Gastroesophageal sphincter (tissue), 3 donors: Measurements from ENCODE around the gene SV2B.

ENCODE experiments used
- POLR2A ChIP-seq, 2 donors: fragments of 450-650 bp; IDR thresholded peaks; one replicate each; pipeline ENCODE4 v1.6.1; 2017; ENCODE audit warnings: antibody characterized with exemption in 2 of 2, mild to moderate bottlenecking in 2 of 2, moderate library complexity in 1 of 2
- POLR2AphosphoS5 ChIP-seq: sonication (generic); formaldehyde crosslinking; IDR thresholded peaks from one replicate; pipeline ENCODE4 v1.6.1; 2017; ENCODE audit warnings: antibody characterized with exemption
- TF ChIP-seq, protein P1 (sequence below), 4 experiments: fragments of 200-600 bp in 2 of 4; fragments of 450-650 bp in 2 of 4; sonication (generic) in 1 of 4; IDR thresholded peaks; one replicate each; pipeline ENCODE4 v1.5.1; 2017 to 2019; ENCODE audit warnings: antibody characterized with exemption in 4 of 4, mild to moderate bottlenecking in 2 of 4, moderate library complexity in 2 of 4

DNA sequence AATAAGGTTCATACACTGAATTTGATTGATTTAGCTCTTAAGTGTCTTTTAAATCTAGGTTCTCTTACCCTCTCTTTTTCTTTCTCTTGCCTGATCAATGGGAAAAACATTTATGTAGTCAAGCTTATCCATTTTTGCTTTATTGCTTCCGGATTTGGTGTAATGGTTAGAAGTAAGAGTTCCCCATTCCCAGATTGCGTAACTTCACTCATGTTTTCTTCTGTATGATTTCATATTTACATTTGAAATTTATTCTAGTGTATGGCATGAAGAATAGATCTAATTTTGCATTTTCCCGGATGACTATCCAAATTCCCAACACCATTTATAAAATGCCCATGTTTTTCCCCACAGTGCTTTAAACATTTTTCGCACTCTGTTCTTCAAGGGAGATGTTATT lies 27.9 kb upstream of the SV2B start:
- TF ChIP-seq POLR2AphosphoS5 (no peak), POLR2A (IDR thresholded peaks at IDR 0.05) (no peak)
- TF ChIP-seq, protein P1, sequence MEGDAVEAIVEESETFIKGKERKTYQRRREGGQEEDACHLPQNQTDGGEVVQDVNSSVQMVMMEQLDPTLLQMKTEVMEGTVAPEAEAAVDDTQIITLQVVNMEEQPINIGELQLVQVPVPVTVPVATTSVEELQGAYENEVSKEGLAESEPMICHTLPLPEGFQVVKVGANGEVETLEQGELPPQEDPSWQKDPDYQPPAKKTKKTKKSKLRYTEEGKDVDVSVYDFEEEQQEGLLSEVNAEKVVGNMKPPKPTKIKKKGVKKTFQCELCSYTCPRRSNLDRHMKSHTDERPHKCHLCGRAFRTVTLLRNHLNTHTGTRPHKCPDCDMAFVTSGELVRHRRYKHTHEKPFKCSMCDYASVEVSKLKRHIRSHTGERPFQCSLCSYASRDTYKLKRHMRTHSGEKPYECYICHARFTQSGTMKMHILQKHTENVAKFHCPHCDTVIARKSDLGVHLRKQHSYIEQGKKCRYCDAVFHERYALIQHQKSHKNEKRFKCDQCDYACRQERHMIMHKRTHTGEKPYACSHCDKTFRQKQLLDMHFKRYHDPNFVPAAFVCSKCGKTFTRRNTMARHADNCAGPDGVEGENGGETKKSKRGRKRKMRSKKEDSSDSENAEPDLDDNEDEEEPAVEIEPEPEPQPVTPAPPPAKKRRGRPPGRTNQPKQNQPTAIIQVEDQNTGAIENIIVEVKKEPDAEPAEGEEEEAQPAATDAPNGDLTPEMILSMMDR (IDR thresholded peaks at IDR 0.05), result no peak
